K562 (cell line): ENCODE results near the gene IL4I1.

Experiments used
- ATF2 ChIP-seq: sonication (generic); formaldehyde crosslinking; IDR thresholded peaks from 2 replicates; pipeline ENCODE4 v1.8.1; 2022; ENCODE audit warnings: missing genetic modification reagents
- ATF3 ChIP-seq, 2 experiments: fragments of 450-650 bp in 1 of 2; sonication (generic) in 1 of 2; formaldehyde crosslinking in 1 of 2; IDR thresholded peaks in 1 of 2; conservative IDR thresholded peaks in 1 of 2; 2 replicates each; pipeline versions ENCODE4 v1.6.1 to v1.8.1; 2016 to 2023; ENCODE audit warnings: mild to moderate bottlenecking in 2 of 2, moderate library complexity in 2 of 2, inconsistent platforms in 1 of 2, missing genetic modification reagents in 1 of 2
- ELK3 ChIP-seq: fragments of 450-650 bp; formaldehyde crosslinking; IDR thresholded peaks from 2 replicates; pipeline ENCODE4 v1.4.0; 2020; ENCODE audit warnings: mild to moderate bottlenecking
- PRDM10 ChIP-seq: fragments of 450-650 bp; IDR thresholded peaks from 2 replicates; pipeline ENCODE4 v1.6.1; 2018; ENCODE audit not compliant: partially characterized antibody
- ZNF282 ChIP-seq: sonication (generic); formaldehyde crosslinking; IDR thresholded peaks from 2 replicates; pipeline ENCODE4 v1.8.1; 2023; ENCODE audit warnings: missing genetic modification reagents

GRCh38 chr19:49862391-49863253 is 34.1 kb downstream of the IL4I1 start:
- TF ChIP-seq ELK3 (CRISPR knock-in tag) (no peak), ATF2 (CRISPR knock-in tag) (no peak), ATF3 (IDR thresholded peaks at IDR 0.05) (no peak), ATF3 (CRISPR knock-in tag; conservative IDR thresholded peaks at IDR 0.05) (no peak), ZNF282 (CRISPR knock-in tag) (no peak), PRDM10 (no peak)
